SK-N-SH (cell line): ENCODE measurements around the gene ZPR1. TPM values are rescaled to one million over a fixed set of nuclear protein-coding genes. Genes with fewer than 3 reads are reported as not detected.

Source experiments
- CTCF ChIA-PET: fragments of 300-600, 350-600 bp; formaldehyde crosslinking; extraction: SDS; loops from one replicate; lab custom pipeline; 2021; lab: Yijun Ruan, JAX
- POLR2A ChIA-PET: fragments of 350-600 bp; sonication (Branson Sonifier 250); formaldehyde crosslinking; extraction: SDS; loops from one replicate; lab custom pipeline; 2020; ENCODE audit warnings: antibody characterized with exemption, inconsistent platforms; lab: Yijun Ruan, JAX
- DNase-seq: peaks from one replicate; pipeline ENCODE4 v3.0.0; 2012
- H2AFZ ChIP-seq: fragments of 200-600 bp; sonication (generic); 2 replicates; pipeline ENCODE4 v1.8.1; 2016; ENCODE audit warnings: antibody characterized with exemption, mild to moderate bottlenecking, low read depth
- H3F3A ChIP-seq: fragments of 200-600 bp; sonication (generic); replicated peaks from 2 replicates; pipeline ENCODE3; 2016; ENCODE audit warnings: antibody characterized with exemption, mild to moderate bottlenecking; ENCODE audit not compliant: insufficient read depth
- H3K27ac ChIP-seq, 2 experiments: fragments of 200-500 bp in 1 of 2; fragments of 200-600 bp in 1 of 2; sonication (Bioruptor generic) in 1 of 2; sonication (generic), shearing (Covaris generic) in 1 of 2; 2 replicates each; pipeline versions ENCODE4 v1.5.1 to v1.6.1; 2014 to 2016; ENCODE audit warnings: low read depth in 2 of 2, inconsistent platforms in 1 of 2, low read length in 1 of 2, mild to moderate bottlenecking in 1 of 2, mixed read lengths in 1 of 2
- H3K27me3 ChIP-seq: fragments of 200-600 bp; sonication (generic), shearing (Covaris generic); 2 replicates; pipeline ENCODE4 v1.6.1; 2016; ENCODE audit warnings: mixed run types; ENCODE audit not compliant: insufficient read depth
- H3K36me3 ChIP-seq, 2 experiments: fragments of 200-500 bp in 1 of 2; fragments of 200-600 bp in 1 of 2; sonication (Bioruptor generic) in 1 of 2; sonication (generic) in 1 of 2; replicated peaks in 1 of 2; 2 replicates each; pipeline versions ENCODE3 to v1.5.1; 2014 to 2016; ENCODE audit warnings: low read length in 1 of 2, mild to moderate bottlenecking in 1 of 2; ENCODE audit not compliant: insufficient read depth in 2 of 2, control insufficient read depth in 1 of 2
- H3K4me1 ChIP-seq, 2 experiments: fragments of 200-500 bp in 1 of 2; fragments of 200-600 bp in 1 of 2; sonication (Bioruptor generic) in 1 of 2; sonication (generic), shearing (Covaris generic) in 1 of 2; 2 replicates each; pipeline versions ENCODE4 v1.5.1 to v1.6.1; 2014 to 2016; ENCODE audit warnings: low read depth in 1 of 2, low read length in 1 of 2, mixed run types in 1 of 2; ENCODE audit not compliant: insufficient read depth in 2 of 2, control insufficient read depth in 1 of 2
- H3K4me2 ChIP-seq: fragments of 200-600 bp; sonication (generic), shearing (Covaris generic); 2 replicates; pipeline ENCODE4 v1.6.1; 2017; ENCODE audit warnings: mixed run types
- H3K4me3 ChIP-seq, 2 experiments: fragments of 200-500 bp in 1 of 2; fragments of 200-600 bp in 1 of 2; sonication (Bioruptor generic) in 1 of 2; sonication (generic), shearing (Covaris generic) in 1 of 2; 2 replicates each; pipeline versions ENCODE4 v1.5.1 to v1.8.1; 2014 to 2016; ENCODE audit warnings: low read depth in 2 of 2, inconsistent platforms in 1 of 2, low read length in 1 of 2, mild to moderate bottlenecking in 1 of 2, mixed read lengths in 1 of 2, moderate library complexity in 1 of 2
- H3K79me2 ChIP-seq: fragments of 200-600 bp; sonication (generic); 2 replicates; pipeline ENCODE4 v1.8.1; 2017; ENCODE audit warnings: mild to moderate bottlenecking; ENCODE audit not compliant: insufficient read depth
- H3K9ac ChIP-seq: fragments of 200-600 bp; sonication (generic); 2 replicates; pipeline ENCODE4 v1.6.1; 2017; ENCODE audit warnings: mixed run types
- H3K9me2 ChIP-seq: fragments of 200-600 bp; sonication (generic); 2 replicates; pipeline ENCODE4 v1.6.1; 2017; ENCODE audit warnings: mixed run types
- H3K9me3 ChIP-seq: fragments of 200-600 bp; sonication (generic); 2 replicates; pipeline ENCODE4 v1.6.1; 2017; ENCODE audit warnings: mixed run types, mild to moderate bottlenecking, moderate library complexity
- H4K20me1 ChIP-seq: fragments of 200-600 bp; sonication (generic); 2 replicates; pipeline ENCODE4 v1.6.1; 2017; ENCODE audit warnings: mild to moderate bottlenecking, mixed run types; ENCODE audit not compliant: insufficient read depth
- JUND ChIP-seq: IDR thresholded peaks from 2 replicates; pipeline ENCODE4 v1.4.0; 2012
- TAF1 ChIP-seq: IDR thresholded peaks from 2 replicates; pipeline ENCODE4 v1.6.1; 2012; ENCODE audit warnings: low read depth, mild to moderate bottlenecking, low read length, moderate library complexity, borderline replicate concordance
- TEAD4 ChIP-seq: IDR thresholded peaks from 2 replicates; pipeline ENCODE4 v1.4.0; 2012; ENCODE audit warnings: mild to moderate bottlenecking, borderline replicate concordance; ENCODE audit not compliant: insufficient read depth
- WGBS: methylation state at CpG from one replicate; pipeline ENCODE4 v1.1.6; 2017; ENCODE audit warnings: low lambda C conversion rate; 5-methylcytosine and 5-hydroxymethylcytosine counted together
- polyA plus RNA-seq, 3 experiments: library from polyadenylated mRNA; depleted of rRNA; stranded (reverse); fragments of >200 nt; gene quantifications; 2 replicates each; pipeline ENCODE4 v1.2.3, GENCODE V29; 2012
- TF ChIP-seq, protein P1 (sequence below): IDR thresholded peaks from 2 replicates; pipeline ENCODE4 v1.4.0; 2012; ENCODE audit warnings: low read depth, borderline replicate concordance
- TF ChIP-seq, protein P2 (sequence below): fragments of 150-350 bp; IDR thresholded peaks from 2 replicates; pipeline ENCODE4 v1.6.1; 2016; ENCODE audit warnings: mild to moderate bottlenecking, low read depth, low read length

ZPR1 gene
- polyA plus RNA-seq, 1 of the 3 experiments (the other 2 are of a cell fraction): 52.4 TPM

DNA sequence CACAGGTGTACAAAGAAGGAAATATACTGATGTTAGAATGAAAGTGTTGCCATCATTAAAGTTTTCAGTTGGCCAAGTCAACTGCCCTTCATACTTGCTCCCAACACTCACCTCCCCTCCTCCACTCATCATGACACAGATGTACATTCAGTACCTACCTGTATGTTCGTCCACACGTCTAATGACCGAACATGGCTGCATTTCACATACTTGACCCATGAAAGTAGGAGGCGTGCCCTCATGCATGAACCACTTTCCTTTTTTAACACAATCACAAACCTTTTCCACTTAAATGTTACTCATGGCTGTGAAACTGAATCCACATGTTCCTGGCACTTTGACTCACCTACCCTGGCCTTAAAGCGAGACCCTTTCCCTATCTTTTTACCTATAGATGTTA is 11.8 kb downstream of the ZPR1 start:
- H3K4me2 ChIP-seq: no peak overlapping the region
- H3K27me3 ChIP-seq: no peaks in the 10 kb centered on the region
- H3K79me2 ChIP-seq: peaks cover 17% of the 10 kb centered on the region
- no peak overlapping the region for H3K27ac ChIP-seq
- H3K4me3 ChIP-seq: no peak overlapping the region
- H3K9me3 ChIP-seq: no peaks in the 10 kb centered on the region
- POLR2A ChIA-PET: no interaction called here
- H4K20me1 ChIP-seq: no peaks in the 10 kb centered on the region
- H3K9me2 ChIP-seq: no peaks in the 10 kb centered on the region
- peaks cover 29 to 43% of the 10 kb centered on the region in 2 experiments for H3K36me3 ChIP-seq
- H3K4me1 ChIP-seq: peaks cover 8% of the 10 kb centered on the region in 2 experiments; a peak in 3 of 4 replicates
- 97% methylated on average over 5 of the region's 5 CpGs for WGBS
- CTCF ChIA-PET: interaction anchor here (2.8 kb wide), 1 partner anchor 11 kb away, joined by 11 read pairs; the partner anchor contains the start of gene ZPR1
- TF ChIP-seq JUND: no peak
- no peak for TF ChIP-seq TAF1
- DNase-seq: no peak
- peaks cover 24% of the 10 kb centered on the region for H3F3A ChIP-seq
- H3K9ac ChIP-seq: no peak overlapping the region
- H2AFZ ChIP-seq: no peak overlapping the region

DNA sequence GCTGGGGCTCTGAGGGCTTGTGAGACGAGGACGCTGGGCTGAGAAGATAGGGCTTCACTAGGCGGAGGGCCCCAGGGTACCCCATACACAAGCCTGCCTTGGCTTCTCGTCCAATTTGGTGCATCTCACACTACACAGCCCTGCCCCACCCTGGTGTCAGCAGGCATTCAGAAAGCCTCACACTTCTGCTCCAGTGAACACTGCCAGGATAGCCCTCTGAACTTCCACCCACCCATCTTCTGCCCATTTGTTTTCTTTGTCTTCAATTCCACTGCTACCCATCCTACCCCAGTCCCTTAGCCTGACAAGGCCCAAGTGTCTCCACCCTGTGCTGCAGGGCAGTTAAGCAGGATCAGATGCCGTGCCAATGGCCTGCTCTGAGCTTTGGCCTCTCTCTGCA is 13.2 kb downstream of the ZPR1 start:
- POLR2A ChIA-PET: interaction anchor here (1.5 kb wide), 1 partner anchor 13 kb away, joined by 4 read pairs; the partner anchor contains the start of gene ZPR1

More for the DNA sequence above, 13.2 kb downstream of the ZPR1 start:
- H3K4me1 ChIP-seq: peaks cover 8% of the 10 kb centered on the region in 2 experiments; a peak in 3 of 4 replicates
- H4K20me1 ChIP-seq: no peaks in the 10 kb centered on the region
- no peaks in the 10 kb centered on the region for H3K9me3 ChIP-seq
- peaks cover 24% of the 10 kb centered on the region for H3F3A ChIP-seq
- H3K27ac ChIP-seq: 0 out of 4 replicates have a peak overlapping the region, but pooled peaks of 1 of the 2 experiments have one; percentile 7
- peaks cover 24 to 32% of the 10 kb centered on the region in 2 experiments for H3K36me3 ChIP-seq
- H3K27me3 ChIP-seq: no peaks in the 10 kb centered on the region
- CTCF ChIA-PET: interaction anchor here (1.8 to 2.0 kb wide), 2 partner anchors 13 to 16 kb away, joined by 7 to 13 read pairs; partner anchors contain the start of genes APOA5 and ZPR1
- H3K4me2 ChIP-seq: no peak overlapping the region
- no peaks in the 10 kb centered on the region for H3K9me2 ChIP-seq
- no peak overlapping the region for H3K4me3 ChIP-seq
- no peak for DNase-seq
- no peak for TF ChIP-seq TEAD4
- TF ChIP-seq, protein P1, sequence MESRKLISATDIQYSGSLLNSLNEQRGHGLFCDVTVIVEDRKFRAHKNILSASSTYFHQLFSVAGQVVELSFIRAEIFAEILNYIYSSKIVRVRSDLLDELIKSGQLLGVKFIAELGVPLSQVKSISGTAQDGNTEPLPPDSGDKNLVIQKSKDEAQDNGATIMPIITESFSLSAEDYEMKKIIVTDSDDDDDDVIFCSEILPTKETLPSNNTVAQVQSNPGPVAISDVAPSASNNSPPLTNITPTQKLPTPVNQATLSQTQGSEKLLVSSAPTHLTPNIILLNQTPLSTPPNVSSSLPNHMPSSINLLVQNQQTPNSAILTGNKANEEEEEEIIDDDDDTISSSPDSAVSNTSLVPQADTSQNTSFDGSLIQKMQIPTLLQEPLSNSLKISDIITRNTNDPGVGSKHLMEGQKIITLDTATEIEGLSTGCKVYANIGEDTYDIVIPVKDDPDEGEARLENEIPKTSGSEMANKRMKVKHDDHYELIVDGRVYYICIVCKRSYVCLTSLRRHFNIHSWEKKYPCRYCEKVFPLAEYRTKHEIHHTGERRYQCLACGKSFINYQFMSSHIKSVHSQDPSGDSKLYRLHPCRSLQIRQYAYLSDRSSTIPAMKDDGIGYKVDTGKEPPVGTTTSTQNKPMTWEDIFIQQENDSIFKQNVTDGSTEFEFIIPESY: no peak
- TF ChIP-seq, protein P2, sequence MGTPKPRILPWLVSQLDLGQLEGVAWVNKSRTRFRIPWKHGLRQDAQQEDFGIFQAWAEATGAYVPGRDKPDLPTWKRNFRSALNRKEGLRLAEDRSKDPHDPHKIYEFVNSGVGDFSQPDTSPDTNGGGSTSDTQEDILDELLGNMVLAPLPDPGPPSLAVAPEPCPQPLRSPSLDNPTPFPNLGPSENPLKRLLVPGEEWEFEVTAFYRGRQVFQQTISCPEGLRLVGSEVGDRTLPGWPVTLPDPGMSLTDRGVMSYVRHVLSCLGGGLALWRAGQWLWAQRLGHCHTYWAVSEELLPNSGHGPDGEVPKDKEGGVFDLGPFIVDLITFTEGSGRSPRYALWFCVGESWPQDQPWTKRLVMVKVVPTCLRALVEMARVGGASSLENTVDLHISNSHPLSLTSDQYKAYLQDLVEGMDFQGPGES: no peak
- peaks cover 30% of the 10 kb centered on the region for H3K79me2 ChIP-seq
- no peak overlapping the region for H2AFZ ChIP-seq
- WGBS: 100% methylated on average over 4 of the region's 5 CpGs
- H3K9ac ChIP-seq: no peak overlapping the region
